Measurements from ENCODE around the gene RAB31.
A peak's percentile ranks its signal among the peaks of the same experiment; 100 is the strongest.

The RAB31 gene

GRCh38 chr18:9714266-9715087 is 6.4 kb downstream of the RAB31 start:
- peak; percentile 32 for TF ChIP-seq GATA2 (IDR thresholded peaks at IDR 0.05; ENCODE audit: low read depth, low read length)
- TF ChIP-seq GATA3 (IDR thresholded peaks at IDR 0.05; ENCODE audit: low read depth, low read length): no peak

- TF ChIP-seq GATA3 (IDR thresholded peaks at IDR 0.05; ENCODE audit: low read depth, low read length) (no peak), GATA2 (IDR thresholded peaks at IDR 0.05; ENCODE audit: low read depth, low read length) (no peak)
Observed at GRCh38 chr18:9715088-9715343, 6.9 kb downstream of the RAB31 start.

GRCh38 chr18:9715978-9716774 is 8.1 kb downstream of the RAB31 start:
- TF ChIP-seq GATA2 (IDR thresholded peaks at IDR 0.05; ENCODE audit: low read depth, low read length): no peak
- no peak for TF ChIP-seq GATA3 (IDR thresholded peaks at IDR 0.05; ENCODE audit: low read depth, low read length)

GRCh38 chr18:9716780-9717563 is 8.9 kb downstream of the RAB31 start:
- no peak for TF ChIP-seq GATA3 (IDR thresholded peaks at IDR 0.05; ENCODE audit: low read depth, low read length)
- TF ChIP-seq GATA2 (IDR thresholded peaks at IDR 0.05; ENCODE audit: low read depth, low read length): no peak

- no peak for TF ChIP-seq GATA2 (IDR thresholded peaks at IDR 0.05; ENCODE audit: low read depth, low read length)
- TF ChIP-seq GATA3 (IDR thresholded peaks at IDR 0.05; ENCODE audit: low read depth, low read length): no peak
Observed at GRCh38 chr18:9719421-9719981, 11.4 kb downstream of the RAB31 start.

GRCh38 chr18:9720327-9720726 is 12.2 kb downstream of the RAB31 start:
- no peak for TF ChIP-seq GATA2 (IDR thresholded peaks at IDR 0.05; ENCODE audit: low read depth, low read length)
- no peak for TF ChIP-seq GATA3 (IDR thresholded peaks at IDR 0.05; ENCODE audit: low read depth, low read length)

GRCh38 chr18:9721893-9722550 is 13.9 kb downstream of the RAB31 start:
- TF ChIP-seq GATA3 (IDR thresholded peaks at IDR 0.05; ENCODE audit: low read depth, low read length) (no peak), GATA2 (IDR thresholded peaks at IDR 0.05; ENCODE audit: low read depth, low read length) (no peak)

- no peak for TF ChIP-seq GATA2 (IDR thresholded peaks at IDR 0.05; ENCODE audit: low read depth, low read length)
- no peak for TF ChIP-seq GATA3 (IDR thresholded peaks at IDR 0.05; ENCODE audit: low read depth, low read length)
Observed at GRCh38 chr18:9722691-9723090, 14.6 kb downstream of the RAB31 start.

GRCh38 chr18:9724797-9725585 is 16.9 kb downstream of the RAB31 start:
- no peak for TF ChIP-seq GATA2 (IDR thresholded peaks at IDR 0.05; ENCODE audit: low read depth, low read length)
- no peak for TF ChIP-seq GATA3 (IDR thresholded peaks at IDR 0.05; ENCODE audit: low read depth, low read length)

GRCh38 chr18:9726175-9726574 is 18.1 kb downstream of the RAB31 start:
- TF ChIP-seq GATA3 (IDR thresholded peaks at IDR 0.05; ENCODE audit: low read depth, low read length): no peak

GRCh38 chr18:9726936-9727335 is 18.8 kb downstream of the RAB31 start:
- TF ChIP-seq GATA3 (IDR thresholded peaks at IDR 0.05; ENCODE audit: low read depth, low read length) (no peak), GATA2 (IDR thresholded peaks at IDR 0.05; ENCODE audit: low read depth, low read length) (no peak)

GRCh38 chr18:9730786-9731185 is 22.7 kb downstream of the RAB31 start:
- TF ChIP-seq GATA3 (IDR thresholded peaks at IDR 0.05; ENCODE audit: low read depth, low read length) (no peak), GATA2 (IDR thresholded peaks at IDR 0.05; ENCODE audit: low read depth, low read length) (no peak)

GRCh38 chr18:9731380-9731779 is 23.3 kb downstream of the RAB31 start:
- TF ChIP-seq GATA2 (IDR thresholded peaks at IDR 0.05; ENCODE audit: low read depth, low read length) (no peak), GATA3 (IDR thresholded peaks at IDR 0.05; ENCODE audit: low read depth, low read length) (no peak)
